HCT116 (cell line): ENCODE data around the gene DNMT3A.

Source experiments
- CBX3 ChIP-seq: IDR thresholded peaks from 2 replicates; pipeline ENCODE4 v1.6.1; 2012; ENCODE audit warnings: low read depth
- EGR1 ChIP-seq: IDR thresholded peaks from 2 replicates; pipeline ENCODE4 v1.6.1; 2012; ENCODE audit warnings: low read depth
- EZH2 ChIP-seq: fragments of 200-600 bp; sonication (generic); IDR thresholded peaks from 2 replicates; pipeline ENCODE4 v1.6.1; 2017; ENCODE audit warnings: antibody characterized with exemption, mixed run types
- EZH2phosphoT487 ChIP-seq: fragments of 200-600 bp; IDR thresholded peaks from 2 replicates; pipeline ENCODE4 v1.6.1; 2018; ENCODE audit warnings: antibody characterized with exemption, borderline replicate concordance
- JUND ChIP-seq: IDR thresholded peaks from 2 replicates; pipeline ENCODE4 v1.6.1; 2012
- POLR2A ChIP-seq: IDR thresholded peaks from 2 replicates; pipeline ENCODE4 v1.7.0; 2011; ENCODE audit warnings: borderline replicate concordance; ENCODE audit not compliant: insufficient read depth, insufficient read length; ENCODE audit errors: extremely low read depth
- POLR2AphosphoS5 ChIP-seq: IDR thresholded peaks from 2 replicates; pipeline ENCODE4 v1.6.1; 2011; ENCODE audit warnings: mild to moderate bottlenecking, low read depth, low read length, moderate library complexity
- SIN3A ChIP-seq: IDR thresholded peaks from 2 replicates; pipeline ENCODE4 v1.6.1; 2012; ENCODE audit warnings: low read depth
- YY1 ChIP-seq: IDR thresholded peaks from 2 replicates; pipeline ENCODE4 v1.6.1; 2011; ENCODE audit warnings: low read length, low read depth, moderate library complexity, mild to moderate bottlenecking; ENCODE audit not compliant: insufficient replicate concordance; ENCODE audit errors: extremely low read depth
- TF ChIP-seq, protein P1 (sequence below), 3 experiments: fragments of 200-600 bp in 1 of 3; sonication (generic) in 1 of 3; IDR thresholded peaks in 2 of 3; conservative IDR thresholded peaks in 1 of 3; 2 replicates each; pipeline ENCODE4 v1.5.1; 2012 to 2017; ENCODE audit warnings: low read depth in 2 of 3, low read length in 2 of 3, antibody characterized with exemption in 1 of 3, borderline replicate concordance in 1 of 3, control low read depth in 1 of 3, mild to moderate bottlenecking in 1 of 3, mixed read lengths in 1 of 3, mixed run types in 1 of 3, moderate library complexity in 1 of 3; ENCODE audit not compliant: insufficient read depth in 1 of 3
- TF ChIP-seq, protein P2 (sequence below): IDR thresholded peaks from 2 replicates; pipeline ENCODE4 v1.6.1; 2011; ENCODE audit warnings: mild to moderate bottlenecking, low read length, moderate library complexity; ENCODE audit not compliant: insufficient replicate concordance; ENCODE audit errors: extremely low read depth
- TF ChIP-seq, protein P3 (sequence below): IDR thresholded peaks from 2 replicates; pipeline ENCODE4 v1.6.1; 2012

- no peak for TF ChIP-seq POLR2A
- no peak for TF ChIP-seq YY1
- TF ChIP-seq, protein P1, sequence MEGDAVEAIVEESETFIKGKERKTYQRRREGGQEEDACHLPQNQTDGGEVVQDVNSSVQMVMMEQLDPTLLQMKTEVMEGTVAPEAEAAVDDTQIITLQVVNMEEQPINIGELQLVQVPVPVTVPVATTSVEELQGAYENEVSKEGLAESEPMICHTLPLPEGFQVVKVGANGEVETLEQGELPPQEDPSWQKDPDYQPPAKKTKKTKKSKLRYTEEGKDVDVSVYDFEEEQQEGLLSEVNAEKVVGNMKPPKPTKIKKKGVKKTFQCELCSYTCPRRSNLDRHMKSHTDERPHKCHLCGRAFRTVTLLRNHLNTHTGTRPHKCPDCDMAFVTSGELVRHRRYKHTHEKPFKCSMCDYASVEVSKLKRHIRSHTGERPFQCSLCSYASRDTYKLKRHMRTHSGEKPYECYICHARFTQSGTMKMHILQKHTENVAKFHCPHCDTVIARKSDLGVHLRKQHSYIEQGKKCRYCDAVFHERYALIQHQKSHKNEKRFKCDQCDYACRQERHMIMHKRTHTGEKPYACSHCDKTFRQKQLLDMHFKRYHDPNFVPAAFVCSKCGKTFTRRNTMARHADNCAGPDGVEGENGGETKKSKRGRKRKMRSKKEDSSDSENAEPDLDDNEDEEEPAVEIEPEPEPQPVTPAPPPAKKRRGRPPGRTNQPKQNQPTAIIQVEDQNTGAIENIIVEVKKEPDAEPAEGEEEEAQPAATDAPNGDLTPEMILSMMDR (IDR thresholded peaks at IDR 0.05 in 2 of 3, conservative IDR thresholded peaks at IDR 0.05 in 1 of 3; ENCODE audit: borderline replicate concordance in 1 of 3, insufficient read depth in 1 of 3, low read depth in 2 of 3, low read length in 2 of 3), result no peak
- TF ChIP-seq, protein P2, sequence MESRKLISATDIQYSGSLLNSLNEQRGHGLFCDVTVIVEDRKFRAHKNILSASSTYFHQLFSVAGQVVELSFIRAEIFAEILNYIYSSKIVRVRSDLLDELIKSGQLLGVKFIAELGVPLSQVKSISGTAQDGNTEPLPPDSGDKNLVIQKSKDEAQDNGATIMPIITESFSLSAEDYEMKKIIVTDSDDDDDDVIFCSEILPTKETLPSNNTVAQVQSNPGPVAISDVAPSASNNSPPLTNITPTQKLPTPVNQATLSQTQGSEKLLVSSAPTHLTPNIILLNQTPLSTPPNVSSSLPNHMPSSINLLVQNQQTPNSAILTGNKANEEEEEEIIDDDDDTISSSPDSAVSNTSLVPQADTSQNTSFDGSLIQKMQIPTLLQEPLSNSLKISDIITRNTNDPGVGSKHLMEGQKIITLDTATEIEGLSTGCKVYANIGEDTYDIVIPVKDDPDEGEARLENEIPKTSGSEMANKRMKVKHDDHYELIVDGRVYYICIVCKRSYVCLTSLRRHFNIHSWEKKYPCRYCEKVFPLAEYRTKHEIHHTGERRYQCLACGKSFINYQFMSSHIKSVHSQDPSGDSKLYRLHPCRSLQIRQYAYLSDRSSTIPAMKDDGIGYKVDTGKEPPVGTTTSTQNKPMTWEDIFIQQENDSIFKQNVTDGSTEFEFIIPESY, result no peak
- TF ChIP-seq SIN3A, result no peak
- no peak for TF ChIP-seq JUND
- TF ChIP-seq POLR2AphosphoS5, result no peak
- no peak for TF ChIP-seq EGR1
- no peak for TF ChIP-seq CBX3
- no peak for TF ChIP-seq EZH2phosphoT487
- TF ChIP-seq, protein P3, sequence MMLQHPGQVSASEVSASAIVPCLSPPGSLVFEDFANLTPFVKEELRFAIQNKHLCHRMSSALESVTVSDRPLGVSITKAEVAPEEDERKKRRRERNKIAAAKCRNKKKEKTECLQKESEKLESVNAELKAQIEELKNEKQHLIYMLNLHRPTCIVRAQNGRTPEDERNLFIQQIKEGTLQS, result no peak
- no peak for TF ChIP-seq EZH2
Observed at GRCh38 chr2:25227576-25227975, 114.1 kb downstream of the DNMT3A start.
